ENCODE data around the gene SYNPO2.
A peak's percentile ranks its signal among the peaks of the same experiment; 100 is the strongest.
"Not testable (repeated sequence)": the region's sequence is repeated elsewhere in the genome, so short reads cannot be mapped to it uniquely, and the experiment has no call there.

SYNPO2 gene, protein sequence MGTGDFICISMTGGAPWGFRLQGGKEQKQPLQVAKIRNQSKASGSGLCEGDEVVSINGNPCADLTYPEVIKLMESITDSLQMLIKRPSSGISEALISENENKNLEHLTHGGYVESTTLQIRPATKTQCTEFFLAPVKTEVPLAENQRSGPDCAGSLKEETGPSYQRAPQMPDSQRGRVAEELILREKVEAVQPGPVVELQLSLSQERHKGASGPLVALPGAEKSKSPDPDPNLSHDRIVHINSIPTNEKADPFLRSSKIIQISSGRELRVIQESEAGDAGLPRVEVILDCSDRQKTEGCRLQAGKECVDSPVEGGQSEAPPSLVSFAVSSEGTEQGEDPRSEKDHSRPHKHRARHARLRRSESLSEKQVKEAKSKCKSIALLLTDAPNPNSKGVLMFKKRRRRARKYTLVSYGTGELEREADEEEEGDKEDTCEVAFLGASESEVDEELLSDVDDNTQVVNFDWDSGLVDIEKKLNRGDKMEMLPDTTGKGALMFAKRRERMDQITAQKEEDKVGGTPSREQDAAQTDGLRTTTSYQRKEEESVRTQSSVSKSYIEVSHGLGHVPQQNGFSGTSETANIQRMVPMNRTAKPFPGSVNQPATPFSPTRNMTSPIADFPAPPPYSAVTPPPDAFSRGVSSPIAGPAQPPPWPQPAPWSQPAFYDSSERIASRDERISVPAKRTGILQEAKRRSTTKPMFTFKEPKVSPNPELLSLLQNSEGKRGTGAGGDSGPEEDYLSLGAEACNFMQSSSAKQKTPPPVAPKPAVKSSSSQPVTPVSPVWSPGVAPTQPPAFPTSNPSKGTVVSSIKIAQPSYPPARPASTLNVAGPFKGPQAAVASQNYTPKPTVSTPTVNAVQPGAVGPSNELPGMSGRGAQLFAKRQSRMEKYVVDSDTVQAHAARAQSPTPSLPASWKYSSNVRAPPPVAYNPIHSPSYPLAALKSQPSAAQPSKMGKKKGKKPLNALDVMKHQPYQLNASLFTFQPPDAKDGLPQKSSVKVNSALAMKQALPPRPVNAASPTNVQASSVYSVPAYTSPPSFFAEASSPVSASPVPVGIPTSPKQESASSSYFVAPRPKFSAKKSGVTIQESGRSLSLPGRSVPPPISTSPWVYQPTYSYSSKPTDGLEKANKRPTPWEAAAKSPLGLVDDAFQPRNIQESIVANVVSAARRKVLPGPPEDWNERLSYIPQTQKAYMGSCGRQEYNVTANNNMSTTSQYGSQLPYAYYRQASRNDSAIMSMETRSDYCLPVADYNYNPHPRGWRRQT

DNA sequence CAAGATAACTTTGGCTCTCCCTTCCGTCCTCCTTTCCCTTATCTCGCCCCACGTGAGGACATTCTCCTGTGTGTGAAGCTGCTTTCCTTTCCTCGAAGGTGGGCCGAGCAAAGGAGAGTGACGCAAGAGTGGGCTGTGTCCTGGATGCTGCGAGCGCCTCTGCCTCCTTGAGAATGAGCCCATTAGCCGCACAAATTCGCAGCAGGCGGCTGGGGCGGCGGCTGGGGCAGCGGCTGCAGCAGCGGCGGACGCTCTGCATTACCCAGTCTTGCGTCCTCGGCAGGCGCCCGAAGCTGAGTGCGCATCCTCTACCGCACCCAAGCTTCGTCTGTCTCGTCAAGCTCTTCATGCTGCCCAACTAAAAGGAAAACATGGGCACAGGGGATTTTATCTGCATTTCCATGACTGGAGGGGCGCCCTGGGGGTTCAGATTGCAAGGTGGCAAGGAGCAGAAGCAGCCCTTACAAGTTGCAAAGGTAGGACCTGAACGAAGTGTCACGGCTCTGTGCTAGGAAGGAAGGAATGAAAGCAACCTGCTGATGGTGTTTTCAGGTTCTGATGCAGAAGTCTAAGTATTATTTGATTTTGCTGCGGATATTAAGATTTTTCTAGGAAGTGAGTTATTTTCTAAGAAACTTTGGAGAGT lies at the start of gene SYNPO2:
TSS of gene SYNPO2 (plus strand) at position 189 of the 646 bp plus-strand sequence. CDS start at position 372, 183 bp downstream.
- no peak for DNase-seq

DNA sequence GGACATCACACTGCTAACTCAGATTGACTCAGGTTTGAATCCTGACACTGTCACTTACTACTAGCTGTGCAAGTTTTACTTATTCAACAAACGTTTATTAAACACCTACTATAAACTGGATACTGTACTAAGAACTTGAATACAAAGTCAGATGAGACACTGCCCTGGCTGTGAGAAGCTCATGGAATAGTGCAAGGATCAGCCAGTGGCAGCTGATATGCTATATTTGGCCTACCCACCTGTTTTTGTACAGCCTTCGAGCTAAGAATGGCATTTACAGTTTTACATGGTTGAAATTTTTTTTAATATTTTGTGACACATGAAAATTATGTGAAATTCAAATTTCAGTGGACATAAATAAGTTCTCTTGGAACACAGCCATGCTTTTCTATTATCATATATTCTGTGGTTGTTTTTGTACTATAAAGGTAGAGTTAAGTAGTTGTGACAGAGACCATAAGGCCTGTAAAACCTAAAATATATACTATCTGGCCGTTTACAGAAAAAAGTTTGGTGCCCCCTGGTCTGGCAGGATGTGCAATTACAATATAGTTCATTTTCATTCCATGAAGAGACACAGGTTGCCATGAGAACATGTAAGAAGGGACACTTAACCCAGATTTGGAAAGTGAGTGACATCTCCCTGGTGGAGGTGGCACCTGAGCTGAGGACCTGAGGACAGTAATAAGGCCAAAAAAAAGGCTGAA lies 49.3 kb upstream of the SYNPO2 start:
- no peak for DNase-seq

DNA sequence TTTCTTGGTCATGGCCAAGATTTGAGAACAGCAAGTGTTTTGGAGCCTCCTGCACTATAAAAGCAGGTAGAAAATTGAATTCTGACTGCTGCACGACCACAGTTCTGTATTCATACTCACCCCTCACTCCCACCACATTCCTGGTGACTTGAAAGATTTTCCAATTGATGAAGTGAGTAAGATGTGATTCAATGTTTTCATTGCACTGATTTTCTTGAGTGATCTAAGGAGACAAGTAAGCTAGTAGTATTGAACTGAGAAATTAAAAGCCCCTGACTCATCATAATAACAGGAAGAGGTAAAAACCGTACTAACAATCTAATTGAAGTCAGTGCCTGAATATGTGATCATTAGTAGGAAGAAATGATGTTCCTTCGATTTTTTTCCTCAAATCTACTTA lies 46.6 kb upstream of the SYNPO2 start:
- no peak for DNase-seq

DNA sequence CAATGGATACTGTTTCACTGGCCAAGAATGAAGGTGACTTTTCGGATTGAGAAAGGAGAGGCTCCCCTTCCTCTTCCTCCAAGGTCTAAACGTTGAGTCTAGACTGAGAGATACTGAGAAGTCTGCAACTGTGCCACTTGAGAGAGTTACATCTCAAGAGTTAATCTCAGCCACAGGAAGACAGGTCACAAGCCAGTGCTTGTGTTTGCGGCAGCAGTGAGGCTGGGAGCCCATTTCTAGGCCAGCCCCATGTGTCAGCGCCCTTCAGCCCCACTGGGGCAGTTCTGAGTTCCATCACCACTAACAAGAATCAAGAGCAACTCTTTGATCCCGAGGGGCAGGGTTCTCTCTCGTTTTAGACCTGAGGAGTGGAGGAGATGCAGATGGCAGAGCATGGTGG lies 45.4 kb upstream of the SYNPO2 start:
- no peak for DNase-seq

DNA sequence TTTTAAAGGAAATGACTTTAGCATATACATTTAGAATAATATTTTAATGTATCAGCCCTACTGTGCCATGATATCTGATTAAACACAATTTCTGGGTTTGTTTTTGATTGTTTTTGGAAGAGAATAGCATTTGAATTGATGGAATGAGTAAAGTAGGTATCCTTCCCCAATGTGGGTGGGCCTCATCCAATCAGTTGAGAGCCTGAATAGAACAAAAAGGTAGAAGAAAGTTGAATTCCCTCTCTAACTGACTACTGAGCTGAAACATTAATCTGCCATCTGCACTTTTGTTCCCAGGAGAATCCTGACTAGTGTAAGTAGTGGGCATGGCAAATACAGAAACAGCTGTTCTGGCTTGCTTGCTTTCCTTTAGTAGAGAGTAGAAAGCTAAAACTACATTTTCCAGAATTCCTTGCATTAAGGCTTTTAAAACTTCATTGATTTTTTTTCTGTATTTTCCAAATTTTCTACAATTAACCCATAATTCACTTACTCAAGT lies 43.1 kb upstream of the SYNPO2 start:
- no peak for DNase-seq

DNA sequence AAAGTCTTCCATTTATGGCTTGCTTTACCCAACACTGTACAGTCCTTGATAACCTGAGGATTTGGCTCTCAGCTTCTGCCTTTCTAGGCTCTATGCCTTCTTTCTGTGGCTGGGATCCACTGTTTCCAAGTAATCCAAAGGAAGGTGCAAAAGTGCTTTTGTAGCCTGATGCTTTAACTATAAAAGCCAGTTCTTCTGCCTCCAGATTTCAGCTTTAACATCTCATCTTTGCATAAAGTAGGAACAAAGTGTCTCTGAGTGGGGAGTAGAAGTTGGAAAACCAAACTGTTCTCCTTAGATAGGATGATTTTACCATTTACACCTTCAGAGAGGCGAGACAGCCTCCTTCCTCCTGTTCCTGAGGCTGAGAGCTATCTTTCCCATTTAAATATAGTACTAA lies 41.7 kb upstream of the SYNPO2 start:
- no peak for DNase-seq

DNA sequence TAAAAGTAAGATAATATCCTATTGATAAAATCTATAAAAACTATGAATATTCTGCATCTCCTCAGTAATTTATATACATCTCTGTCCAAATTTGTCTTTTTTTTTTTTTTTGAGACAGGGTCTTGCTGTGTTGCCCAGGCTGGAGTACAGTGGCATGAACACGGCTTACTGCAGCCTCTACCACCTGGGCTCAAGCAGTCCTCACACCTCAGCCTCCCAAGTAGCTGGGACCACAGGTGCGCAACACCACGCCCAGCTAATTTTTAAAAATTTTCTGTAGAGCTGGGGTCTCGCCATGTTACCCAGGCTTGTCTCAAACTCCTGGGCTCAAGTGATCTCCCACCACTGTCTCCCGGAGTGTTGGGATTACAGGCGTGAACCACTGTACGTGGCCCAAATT lies 40.4 kb upstream of the SYNPO2 start:
- no peak for DNase-seq

DNA sequence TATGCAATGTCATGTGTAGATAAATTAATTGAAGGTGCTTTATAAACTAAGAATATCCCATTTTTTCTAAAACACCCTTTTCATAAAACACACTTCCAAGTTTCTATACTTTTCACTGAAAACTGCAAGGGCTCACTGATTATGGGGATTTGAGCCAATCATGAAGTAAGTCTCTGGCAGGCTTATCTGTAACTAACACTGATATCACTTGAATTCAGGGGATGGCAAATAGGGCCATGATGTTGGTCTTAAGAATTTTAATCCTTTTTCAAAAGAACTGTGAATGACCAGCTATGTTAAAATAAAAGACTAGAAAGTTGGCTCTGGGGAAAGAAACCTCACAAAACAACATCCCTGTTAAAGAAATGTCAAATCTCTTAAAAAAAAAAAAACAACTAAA lies 39.8 kb upstream of the SYNPO2 start:
- DNase-seq = no peak

DNA sequence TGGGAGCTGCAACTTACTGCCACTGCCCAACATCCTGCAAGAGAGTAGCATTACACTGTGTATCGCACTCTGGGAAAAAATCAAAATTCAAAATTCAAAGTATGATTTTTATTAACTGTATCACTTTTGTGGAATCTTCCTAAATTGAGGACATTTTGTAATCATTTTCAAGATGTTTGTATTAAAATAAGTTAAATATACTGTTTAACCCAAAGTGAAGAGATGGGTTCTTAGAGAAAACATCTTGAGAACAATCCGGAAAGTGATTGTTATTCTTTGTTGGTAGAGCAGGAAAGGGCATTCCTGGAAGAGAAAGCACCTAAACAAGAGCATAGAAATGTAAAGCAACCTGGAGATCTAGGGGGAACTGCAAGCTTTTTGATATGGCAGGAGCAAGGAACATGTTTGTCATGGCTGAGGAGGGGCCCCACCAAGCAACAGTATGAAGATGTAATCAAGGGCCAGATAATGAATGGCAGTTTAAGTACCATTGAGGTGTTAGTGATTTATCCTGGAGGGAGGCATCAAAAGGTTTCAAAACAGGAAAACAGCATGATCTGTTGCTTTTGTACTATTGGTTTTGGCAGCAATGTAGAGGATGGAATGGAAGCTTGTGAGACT lies 38.7 kb upstream of the SYNPO2 start:
- DNase-seq = no peak

DNA sequence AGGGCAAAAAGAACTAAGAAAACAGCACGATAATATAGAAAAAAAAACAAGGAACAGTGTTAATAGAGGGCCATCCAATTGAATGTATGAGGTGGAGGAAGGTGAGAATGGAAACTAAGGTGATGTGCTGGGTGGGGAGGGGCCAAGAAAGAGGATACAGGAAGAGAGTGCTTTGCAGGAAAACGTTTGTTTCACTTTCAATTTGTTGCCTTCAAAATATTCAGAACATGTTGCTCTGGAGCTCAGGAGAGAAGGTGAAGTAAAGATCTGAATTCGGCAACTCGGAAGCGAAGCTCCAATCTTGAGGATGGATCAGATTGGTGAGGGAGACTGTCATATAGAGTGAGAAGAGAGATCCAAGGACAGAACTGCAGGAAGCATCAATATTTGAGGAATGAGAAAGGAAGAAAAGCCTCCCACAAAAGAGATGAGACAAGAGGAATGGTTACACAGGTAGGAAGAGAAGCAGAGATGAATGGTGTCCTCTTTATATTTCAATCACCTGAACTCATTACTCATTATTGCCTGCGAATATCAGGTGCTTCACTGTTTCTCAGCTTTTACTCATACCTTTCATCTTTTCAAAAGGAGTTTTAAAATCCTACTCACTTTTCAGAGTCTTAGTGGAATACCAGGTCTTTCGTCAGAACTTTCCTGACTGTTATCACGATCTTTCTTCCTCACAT lies 38.0 kb upstream of the SYNPO2 start:
- no peak for DNase-seq

DNA sequence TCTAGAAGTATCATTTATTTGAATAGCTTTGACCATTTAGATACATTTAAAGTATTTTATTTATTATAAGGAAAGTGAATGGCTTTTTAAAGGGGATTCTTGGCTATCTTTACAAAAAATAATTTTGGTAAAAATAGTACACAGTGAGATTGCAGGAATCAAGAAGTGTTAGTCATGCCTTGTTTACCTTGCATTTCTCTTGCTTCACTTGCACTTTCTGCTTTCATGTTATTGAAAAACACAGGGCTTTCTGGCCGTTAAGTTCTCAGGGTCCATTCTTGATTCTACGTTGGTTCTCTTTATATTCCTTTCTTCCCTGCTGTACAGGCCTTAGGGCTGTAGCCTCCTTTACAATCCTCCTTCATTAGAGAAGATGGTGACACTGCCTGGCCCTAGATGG lies 30.9 kb upstream of the SYNPO2 start:
- no peak for DNase-seq

DNA sequence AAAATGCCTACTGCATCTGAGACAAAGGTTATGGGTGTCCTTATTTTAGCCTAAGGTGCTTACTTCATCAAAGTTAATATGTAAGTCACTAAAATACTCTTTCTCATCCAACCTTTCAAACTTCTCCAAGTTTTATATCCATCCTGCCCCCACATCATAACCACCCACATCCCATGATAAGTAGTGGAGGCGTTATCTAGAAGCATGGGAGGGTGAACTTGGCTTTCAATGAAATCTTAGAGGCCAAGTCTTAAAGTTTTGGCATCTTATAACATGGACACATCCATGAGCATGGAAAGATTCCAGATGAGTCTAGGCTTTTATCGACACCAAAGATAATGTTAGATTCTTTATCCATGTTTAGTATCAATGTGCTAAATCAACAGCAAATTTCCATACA lies 29.9 kb upstream of the SYNPO2 start:
- no peak for DNase-seq

DNA sequence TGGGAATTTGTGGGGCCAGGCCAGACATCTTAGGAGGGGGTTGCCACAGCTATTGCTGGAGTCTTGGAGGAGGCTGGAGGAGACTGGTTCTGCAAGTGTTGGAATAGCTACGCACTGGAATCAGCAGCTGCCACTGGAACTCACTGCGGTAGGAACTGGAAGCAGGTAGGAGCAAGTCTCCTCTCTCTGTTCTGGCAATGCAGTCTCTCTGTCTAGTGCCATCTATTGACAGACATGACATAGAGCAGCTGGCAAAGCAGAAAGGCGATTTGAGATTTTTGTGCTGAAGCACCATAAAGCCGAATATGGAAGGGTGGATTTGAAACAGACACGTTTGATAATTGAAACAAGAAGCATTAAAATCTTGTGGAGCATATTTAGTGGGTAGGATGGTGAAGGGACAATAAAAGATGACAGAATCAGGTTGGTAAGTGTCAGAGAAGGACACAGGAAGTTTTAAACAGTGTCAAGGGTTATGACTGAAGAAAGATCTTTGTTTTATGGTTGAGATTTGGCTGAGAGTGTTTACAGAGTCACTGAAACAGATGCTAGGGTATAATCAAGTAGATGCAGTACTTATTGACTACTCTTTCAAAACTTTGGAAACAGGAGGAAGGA lies 23.5 kb upstream of the SYNPO2 start:
- DNase-seq = peak in 1 of 2 experiments; percentile 6

DNA sequence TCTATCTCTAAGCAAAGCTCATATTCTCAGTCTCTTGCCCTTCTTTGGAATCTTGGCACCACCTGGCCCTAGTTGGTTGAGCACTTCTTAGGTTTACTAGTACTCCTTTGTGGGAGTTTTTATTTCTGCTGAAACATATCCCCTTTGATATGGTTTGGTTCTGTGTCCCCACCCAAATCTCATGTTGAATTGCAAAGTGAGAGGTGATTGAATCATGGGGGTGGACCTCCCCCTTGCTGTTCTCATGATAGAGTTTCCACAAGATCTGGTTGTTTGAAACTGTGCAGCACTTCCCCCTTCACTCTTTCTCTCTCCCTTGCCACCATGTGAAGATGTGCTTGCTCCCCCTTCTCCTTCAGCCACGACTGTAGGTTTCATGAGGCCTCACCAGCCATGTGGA lies 22.2 kb upstream of the SYNPO2 start:
- no peak for DNase-seq

DNA sequence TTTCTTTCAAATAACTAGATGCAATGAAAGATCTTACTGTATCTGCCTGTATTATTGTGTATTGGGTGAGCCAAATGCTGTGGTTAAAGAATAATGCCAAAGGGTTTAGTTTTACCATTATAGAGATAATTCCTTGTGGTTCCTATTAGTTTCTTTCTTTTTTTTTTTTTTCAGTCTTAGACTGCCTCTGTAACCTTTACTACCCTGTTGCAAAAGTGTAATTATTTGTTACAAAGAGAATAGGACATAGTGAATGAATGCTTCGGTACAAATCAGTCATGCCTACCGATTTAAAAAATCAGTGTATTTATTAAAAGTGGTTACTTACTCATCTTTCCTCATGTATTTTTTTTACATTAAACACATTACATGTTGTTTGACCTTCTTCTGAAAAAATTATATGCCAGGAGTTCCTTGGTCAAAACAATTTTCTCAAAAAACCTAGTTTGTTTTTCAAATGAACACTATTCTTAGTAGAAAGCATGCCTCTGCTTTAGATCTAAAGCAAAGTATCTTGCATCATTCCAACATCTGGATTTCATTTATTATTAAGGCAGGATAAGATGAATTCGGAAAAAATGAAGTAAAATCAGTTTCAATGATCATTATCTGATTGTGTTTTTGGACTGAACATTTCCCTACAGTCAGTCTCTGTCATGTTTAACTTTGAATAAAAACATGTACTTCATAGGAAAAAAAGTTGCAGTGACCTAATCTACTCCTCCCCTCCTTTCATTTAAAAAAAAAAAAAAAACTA lies 21.2 kb upstream of the SYNPO2 start:
- DNase-seq = no peak

DNA sequence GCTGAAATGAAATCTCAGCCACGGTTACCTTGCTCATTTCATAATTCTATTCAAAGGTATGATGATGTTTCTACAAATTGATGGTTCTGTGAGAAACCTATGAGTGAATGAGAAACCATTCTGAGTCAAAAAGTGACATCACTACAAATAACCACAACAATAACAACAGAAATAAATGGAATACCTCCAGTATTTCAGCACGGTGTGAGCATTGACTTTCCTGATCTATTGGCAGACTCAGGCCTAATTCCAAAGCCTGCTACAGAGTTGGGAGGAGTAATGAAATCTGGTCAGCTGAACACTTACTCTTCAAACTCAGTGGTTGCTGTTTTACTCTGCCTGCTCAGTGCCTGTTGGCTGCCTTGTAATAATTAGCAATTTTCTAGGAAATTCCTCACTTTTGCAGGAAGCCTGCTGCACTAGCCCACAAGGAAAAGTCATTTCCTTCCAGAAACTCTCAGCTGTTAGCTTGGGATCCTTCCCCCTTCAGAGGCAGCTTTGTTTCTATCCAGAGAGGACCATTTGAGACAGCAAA lies 18.8 kb upstream of the SYNPO2 start:
- DNase-seq = no peak

DNA sequence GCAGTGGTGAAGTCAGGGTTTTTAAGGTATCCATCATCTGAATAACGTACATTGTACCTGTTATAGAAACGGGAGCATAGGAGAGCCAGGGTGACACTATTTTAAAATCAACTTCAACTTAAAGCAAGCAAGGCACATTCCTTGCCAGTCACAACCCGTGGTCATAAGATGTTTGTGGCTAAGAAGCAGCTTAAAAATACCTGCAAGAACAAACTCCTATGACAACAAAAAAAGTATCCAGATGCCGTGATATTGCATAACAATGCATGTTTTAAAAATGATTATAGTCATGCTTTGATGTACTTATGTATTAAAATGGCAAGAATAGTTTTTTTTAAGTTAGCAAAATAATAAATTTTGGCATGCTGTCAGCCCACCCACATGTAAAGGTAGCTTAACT lies 16.5 kb upstream of the SYNPO2 start:
- no peak for DNase-seq

DNA sequence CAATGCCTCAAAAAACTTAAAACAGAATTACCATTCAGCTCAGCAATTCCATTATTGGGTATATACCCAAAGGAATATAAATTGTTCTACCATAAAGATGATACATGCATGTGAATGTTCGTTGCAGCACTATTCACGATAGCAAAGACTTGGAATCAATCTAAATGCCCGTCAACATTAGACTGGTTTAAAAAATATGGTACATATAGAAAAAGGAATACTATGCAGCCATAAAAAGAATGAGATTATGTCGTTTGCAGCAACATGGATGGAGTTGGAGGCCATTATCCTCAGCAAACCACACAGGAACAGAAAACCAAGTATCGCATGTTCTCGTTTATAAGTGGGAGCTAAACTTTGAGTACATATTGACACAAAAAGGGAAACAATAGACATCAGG lies 10.9 kb upstream of the SYNPO2 start:
- DNase-seq = no peak

DNA sequence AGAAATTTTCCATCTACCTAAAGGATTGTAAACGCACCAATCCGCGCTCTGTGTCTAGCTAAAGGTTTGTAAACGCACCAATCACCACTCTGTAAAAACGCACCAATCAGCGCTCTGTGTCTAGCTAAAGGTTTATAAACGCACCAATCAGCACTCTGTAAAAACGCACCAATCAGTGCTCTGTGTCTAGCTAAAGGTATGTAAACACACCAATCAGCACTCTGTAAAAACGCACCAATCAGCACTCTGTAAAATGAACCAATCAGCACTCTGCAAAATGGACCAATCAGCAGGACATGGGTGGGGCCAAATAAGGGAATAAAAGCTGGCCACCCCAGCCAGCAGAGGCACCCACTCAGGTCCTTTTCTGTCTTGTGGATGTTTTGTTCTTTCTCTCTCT lies 10.1 kb upstream of the SYNPO2 start:
- not testable (repeated sequence) for DNase-seq

Measured in cerebellar nuclear complex (tissue), 1 donor.